Stomach (tissue), 19 donors: ENCODE data around the gene KRT76. TPM values are rescaled to one million over a fixed set of nuclear protein-coding genes. Genes with fewer than 3 reads are reported as not detected.

Source experiments
- DNase-seq, 2 donors: peaks; one replicate each; pipeline versions ENCODE4 v3.0.0 to v3.0.0-alpha.2; 2013 to 2019
- H3K27ac ChIP-seq, 5 donors: fragments of 200-600 bp in 4 of 5; sonication (generic) in 4 of 5; one replicate each; pipeline ENCODE4 v1.5.1; 2013 to 2019; ENCODE audit warnings: mild to moderate bottlenecking in 1 of 5, moderate library complexity in 1 of 5
- H3K27me3 ChIP-seq, 3 donors: fragments of 200-600 bp; sonication (generic); one replicate each; pipeline ENCODE4 v1.5.1; 2017 to 2019; ENCODE audit warnings: mixed run types in 1 of 3
- H3K36me3 ChIP-seq, 4 donors: fragments of 200-600 bp; sonication (generic); 1 replicate in 3 of 4; 2 replicates in 1 of 4; pipeline ENCODE4 v1.5.1; 2016 to 2019
- H3K4me1 ChIP-seq, 4 donors: fragments of 200-600 bp; sonication (generic); one replicate each; pipeline ENCODE4 v1.5.1; 2016 to 2019
- H3K4me3 ChIP-seq, 4 donors: fragments of 200-600 bp; sonication (generic) in 3 of 4; one replicate each; pipeline ENCODE4 v1.5.1; 2016 to 2019; ENCODE audit warnings: mild to moderate bottlenecking in 1 of 4
- H3K9me3 ChIP-seq, 4 donors: fragments of 200-600 bp; sonication (generic); one replicate each; pipeline ENCODE4 v1.5.1; 2016 to 2019
- EP300 ChIP-seq: sonication (generic); formaldehyde crosslinking; IDR thresholded peaks from one replicate; pipeline ENCODE4 v1.6.1; 2017; ENCODE audit warnings: antibody characterized with exemption
- POLR2A ChIP-seq, 4 donors: fragments of 450-650 bp; IDR thresholded peaks; one replicate each; pipeline ENCODE4 v1.6.1; 2016; ENCODE audit warnings: antibody characterized with exemption in 4 of 4, control low read depth in 2 of 4, mild to moderate bottlenecking in 1 of 4, moderate library complexity in 1 of 4
- POLR2AphosphoS5 ChIP-seq, 3 donors: sonication (generic); formaldehyde crosslinking; IDR thresholded peaks; one replicate each; pipeline ENCODE4 v1.6.1; 2016; ENCODE audit warnings: antibody characterized with exemption in 3 of 3
- WGBS, 5 donors: extraction: QIAGEN DNeasy Blood & Tissue Kit in 3 of 5; methylation state at CpG; one replicate each; pipeline versions ENCODE4 v1.1.5 to v1.1.7; 2013 to 2018; 5-methylcytosine and 5-hydroxymethylcytosine counted together
- intact Hi-C: fragments of 100-400 bp; cut with DNase I; formaldehyde crosslinking; loops from one replicate; pipeline ENCODE4 v1.15.1; 2023; ENCODE audit warnings: low total_unique reads
- long read RNA-seq, 10 donors: transcript quantifications; one replicate each; lab custom pipeline, GENCODE V29; 2026
- polyA plus RNA-seq, 3 donors: library from polyadenylated mRNA; stranded (reverse); fragments of 200-250 nt; gene quantifications; one replicate each; pipeline ENCODE4 v1.2.3, GENCODE V29; 2013
- total RNA-seq, 5 donors: library from RNA; depleted of rRNA; stranded (reverse); fragments of >200 nt; gene quantifications; one replicate each; pipeline versions ENCODE4 v1.1.0 to v1.2.3, GENCODE V29; 2014 to 2016
- TF ChIP-seq, protein P1 (sequence below), 7 experiments: fragments of 450-650 bp in 4 of 7; fragments of 200-600 bp in 3 of 7; sonication (generic) in 3 of 7; IDR thresholded peaks; one replicate each; pipeline ENCODE4 v1.5.1; 2016 to 2019; ENCODE audit warnings: antibody characterized with exemption in 7 of 7, control low read depth in 2 of 7, mild to moderate bottlenecking in 1 of 7
- donor health status: healthy with polysubstance abuse.
- donor health status: Bipolar disorder and iron deficiency.
- donor health status: healthy.

KRT76 gene
- total RNA-seq (not detected), polyA plus RNA-seq (not detected)
- long read RNA-seq, donor 1, result 0 reads
- long read RNA-seq, donor 2, result 0 reads
- long read RNA-seq, donor 3, result 0 reads
- long read RNA-seq, donor 4, result 0 reads
- long read RNA-seq, donor 5, result 0 reads
- long read RNA-seq, donor 6, result 0 reads
- long read RNA-seq, donor 7, result 0 reads
- long read RNA-seq, donor 8, result 0 reads
- long read RNA-seq, donor 9, result 0 reads
- long read RNA-seq, donor 10, result 0 reads

DNA sequence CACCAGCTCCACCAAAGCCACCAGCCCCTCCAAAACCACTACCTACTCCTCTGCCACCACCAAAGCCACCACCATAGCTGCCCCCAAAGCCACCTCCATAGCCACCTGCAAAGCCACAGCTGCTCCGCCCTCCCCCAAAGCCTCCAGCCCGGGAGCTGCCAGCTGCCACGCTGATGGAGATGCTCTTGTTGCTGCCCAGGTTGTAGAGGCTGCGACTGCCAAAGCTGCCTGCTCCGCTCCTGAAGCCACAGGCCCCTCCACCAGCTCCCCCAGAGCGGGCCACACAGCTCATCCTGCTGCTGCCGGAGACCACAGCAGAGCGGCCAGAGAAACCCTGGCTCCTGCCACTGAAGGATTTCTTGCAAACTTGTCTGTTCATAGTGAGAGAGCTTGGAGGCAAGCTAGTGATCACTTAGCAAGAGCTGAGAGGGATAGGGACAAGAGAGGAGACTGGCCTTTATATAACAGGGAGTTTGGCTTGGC is at the start of gene KRT76:
Gene KRT76 (minus strand): TSS at position 433 of the 483 bp plus-strand sequence. CDS start 54 bp downstream, at position 379.
- Histone ChIP-seq H3K9me3 (no peaks in the 10 kb centered on the region), H3K27me3 (peaks cover 0 to 30% (median 0%) of the 10 kb centered on the region in 3 donors), H3K4me1 (no peaks in the 10 kb centered on the region), H3K4me3 (no peak within 1 kb of the TSS), H3K36me3 (no peaks in the 10 kb centered on the region), H3K27ac (no peak within 1 kb of the TSS)
- intact Hi-C loops, result no loop called here
- no peak for DNase-seq
- 80 to 90% (median 87%) methylated on average over 7 to 8 of the region's 8 CpGs for WGBS, 5 donors
- no peak for TF ChIP-seq POLR2AphosphoS5 (IDR thresholded peaks at IDR 0.05)
- TF ChIP-seq POLR2A (IDR thresholded peaks at IDR 0.05), result no peak
- TF ChIP-seq EP300, result no peak
- TF ChIP-seq, protein P1, sequence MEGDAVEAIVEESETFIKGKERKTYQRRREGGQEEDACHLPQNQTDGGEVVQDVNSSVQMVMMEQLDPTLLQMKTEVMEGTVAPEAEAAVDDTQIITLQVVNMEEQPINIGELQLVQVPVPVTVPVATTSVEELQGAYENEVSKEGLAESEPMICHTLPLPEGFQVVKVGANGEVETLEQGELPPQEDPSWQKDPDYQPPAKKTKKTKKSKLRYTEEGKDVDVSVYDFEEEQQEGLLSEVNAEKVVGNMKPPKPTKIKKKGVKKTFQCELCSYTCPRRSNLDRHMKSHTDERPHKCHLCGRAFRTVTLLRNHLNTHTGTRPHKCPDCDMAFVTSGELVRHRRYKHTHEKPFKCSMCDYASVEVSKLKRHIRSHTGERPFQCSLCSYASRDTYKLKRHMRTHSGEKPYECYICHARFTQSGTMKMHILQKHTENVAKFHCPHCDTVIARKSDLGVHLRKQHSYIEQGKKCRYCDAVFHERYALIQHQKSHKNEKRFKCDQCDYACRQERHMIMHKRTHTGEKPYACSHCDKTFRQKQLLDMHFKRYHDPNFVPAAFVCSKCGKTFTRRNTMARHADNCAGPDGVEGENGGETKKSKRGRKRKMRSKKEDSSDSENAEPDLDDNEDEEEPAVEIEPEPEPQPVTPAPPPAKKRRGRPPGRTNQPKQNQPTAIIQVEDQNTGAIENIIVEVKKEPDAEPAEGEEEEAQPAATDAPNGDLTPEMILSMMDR (IDR thresholded peaks at IDR 0.05), result no peak

DNA sequence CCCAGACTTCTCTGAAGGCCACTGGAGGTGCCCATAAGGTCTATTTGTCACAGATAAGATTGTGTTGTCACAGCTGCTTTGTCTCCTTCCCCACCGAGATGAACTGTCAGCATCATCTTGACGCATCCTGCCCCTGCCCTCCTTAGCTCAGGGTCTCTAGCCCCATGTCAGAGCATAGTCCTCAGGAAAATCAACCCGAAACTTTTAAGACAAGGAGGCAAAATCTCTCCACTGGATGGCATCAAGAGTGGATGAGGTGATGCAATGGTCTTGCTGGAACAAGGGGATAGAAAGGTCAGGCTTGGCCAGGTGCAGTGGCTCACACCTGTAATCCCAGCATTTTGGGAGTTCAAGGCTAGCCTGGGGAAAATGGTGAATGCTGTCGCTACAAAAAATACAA is 48.8 kb upstream of the KRT76 start:
- H3K4me1 ChIP-seq, result peaks cover 0 to 10% (median 0%) of the 10 kb centered on the region in 4 donors

DNA sequence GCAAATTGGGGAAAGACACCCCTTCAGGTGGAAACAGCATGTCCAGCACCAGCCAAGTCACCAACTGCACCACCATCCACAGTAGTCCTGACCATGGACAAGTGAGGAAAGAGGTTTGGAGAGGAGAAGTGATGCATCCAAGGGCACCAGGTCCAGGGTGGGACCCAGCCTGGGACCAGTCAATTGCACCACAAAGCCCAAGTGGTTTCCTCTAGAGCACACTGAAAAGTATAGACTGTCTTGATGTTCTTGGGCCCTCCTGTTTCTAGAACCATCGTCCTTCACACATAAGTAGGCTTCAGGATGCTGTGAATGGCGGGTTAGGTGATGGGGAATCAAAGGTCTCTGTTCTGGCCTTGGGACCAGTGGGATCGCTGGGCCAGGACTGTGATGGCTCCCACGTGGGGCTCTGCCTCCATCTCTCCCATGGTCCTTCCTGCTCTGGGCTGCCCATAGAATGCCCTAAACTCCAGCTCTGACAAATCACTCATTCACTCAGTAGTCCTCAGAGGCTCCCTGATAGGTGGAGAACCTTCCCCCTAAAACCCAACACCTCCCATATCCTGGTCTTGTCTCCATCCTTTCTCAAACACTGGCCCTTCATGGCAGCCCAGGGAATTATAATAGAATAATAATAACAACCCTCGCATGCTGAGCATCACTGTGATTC is 47.7 kb upstream of the KRT76 start:
- no peaks in the 10 kb centered on the region for H3K9me3 ChIP-seq
- H3K27me3 ChIP-seq, result peaks cover 0 to 15% (median 0%) of the 10 kb centered on the region in 3 donors
- peaks cover 0 to 10% (median 0%) of the 10 kb centered on the region in 4 donors for H3K4me1 ChIP-seq
- H3K36me3 ChIP-seq, result no peaks in the 10 kb centered on the region
- H3K4me3 ChIP-seq, result no peak overlapping the region
- intact Hi-C loops, result no loop called here
- 81 to 92% (median 89%) methylated on average over 5 of the region's 5 CpGs for WGBS, 5 donors
- DNase-seq, result no peak
- TF ChIP-seq EP300, result no peak
- TF ChIP-seq POLR2A (IDR thresholded peaks at IDR 0.05), result no peak
- TF ChIP-seq, protein P1 (IDR thresholded peaks at IDR 0.05), result no peak
- no peak for TF ChIP-seq POLR2AphosphoS5 (IDR thresholded peaks at IDR 0.05)
- H3K27ac ChIP-seq, result no peak overlapping the region

More for the DNA sequence above, 48.8 kb upstream of the KRT76 start:
- DNase-seq, result no peak
- no peak overlapping the region for H3K27ac ChIP-seq
- no peaks in the 10 kb centered on the region for H3K9me3 ChIP-seq
- TF ChIP-seq POLR2A (IDR thresholded peaks at IDR 0.05), result no peak
- TF ChIP-seq POLR2AphosphoS5 (IDR thresholded peaks at IDR 0.05), result no peak
- TF ChIP-seq, protein P1 (IDR thresholded peaks at IDR 0.05), result no peak
- no peak for TF ChIP-seq EP300
- no peaks in the 10 kb centered on the region for H3K36me3 ChIP-seq
- WGBS, 5 donors, result 64 to 73% (median 73%) methylated on average over 4 of the region's 4 CpGs
- intact Hi-C loops, result no loop called here
- H3K4me3 ChIP-seq, result no peak overlapping the region
- peaks cover 0 to 9% (median 0%) of the 10 kb centered on the region in 3 donors for H3K27me3 ChIP-seq

DNA sequence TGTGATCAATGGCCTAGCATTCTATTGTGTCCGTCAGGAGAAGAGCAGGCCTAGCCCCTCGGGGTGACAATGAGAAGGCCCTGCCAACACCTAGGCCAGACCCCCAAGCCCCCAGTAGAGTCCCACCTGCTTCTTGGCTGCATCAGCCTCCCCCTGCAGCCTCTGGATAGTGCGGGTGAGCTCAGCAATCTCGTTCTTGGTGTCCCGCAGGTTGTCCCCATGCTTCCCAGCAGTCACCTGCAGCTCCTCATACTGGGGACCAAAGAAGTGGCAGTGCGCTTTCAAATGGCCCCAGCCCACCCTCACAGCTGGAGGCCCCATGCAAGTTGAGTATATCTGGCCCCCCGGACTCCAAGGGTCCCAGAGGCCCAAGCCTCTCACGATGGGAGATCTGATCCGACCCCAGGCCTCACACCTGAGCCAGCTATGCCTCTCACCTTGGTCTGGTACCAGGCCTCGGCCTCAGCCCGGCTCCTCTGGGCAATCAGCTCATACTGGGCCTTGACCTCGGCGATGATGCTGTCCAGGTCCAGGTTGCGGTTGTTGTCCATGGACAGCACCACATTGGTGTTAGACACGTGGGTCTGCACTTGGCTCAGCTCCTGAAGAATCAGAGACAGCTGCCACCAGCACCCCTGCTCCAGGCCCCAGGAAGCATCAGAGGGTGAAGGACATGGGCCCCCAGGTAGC is 46.8 kb upstream of the KRT76 start:
- TF ChIP-seq POLR2AphosphoS5 (IDR thresholded peaks at IDR 0.05), result no peak
- Histone ChIP-seq H3K27me3 (peaks cover 0 to 23% (median 5%) of the 10 kb centered on the region in 3 donors), H3K4me3 (no peak overlapping the region), H3K9me3 (no peaks in the 10 kb centered on the region), H3K36me3 (no peaks in the 10 kb centered on the region), H3K27ac (no peak overlapping the region), H3K4me1 (peaks cover 0 to 10% (median 0%) of the 10 kb centered on the region in 4 donors)
- DNase-seq, result no peak
- intact Hi-C loops, result no loop called here
- 80 to 93% (median 89%) methylated on average over 9 to 15 of the region's 15 CpGs for WGBS, 5 donors
